Panc1 (cell line): ENCODE data around the gene PEX19. TPM values are rescaled to one million over a fixed set of nuclear protein-coding genes. Genes with fewer than 3 reads are reported as not detected.
"Not testable (repeated sequence)": the region's sequence is repeated elsewhere in the genome, so short reads cannot be mapped to it uniquely, and the experiment has no call there.

Experiments
- ATAC-seq: fragments of 200-7000 bp; cut with Tn5 transposase; 2 replicates; pipeline ENCODE4 v1.9.1; 2020; ENCODE audit warnings: mild to moderate bottlenecking, moderate library complexity
- BruUV-seq: library from RNA; stranded (reverse); fragments of 400-500 nt; replicated peaks from 2 replicates; lab custom pipeline; 2021; lab: Mats Ljungman, UMichigan
- CTCF ChIA-PET: fragments of 300-600 bp; sonication (Branson Sonifier 250); formaldehyde crosslinking; loops from one replicate; lab custom pipeline; 2022; ENCODE audit warnings: antibody characterized with exemption; lab: Charles Lee
- POLR2A ChIA-PET: fragments of 300-600 bp; sonication (Branson Sonifier 250); formaldehyde crosslinking; loops from one replicate; lab custom pipeline; 2022; ENCODE audit warnings: antibody characterized with exemption; lab: Charles Lee
- DNase-seq: peaks from one replicate; pipeline ENCODE4 v3.0.0-alpha.2; 2010; ENCODE audit warnings: low read depth, low spot score
- H3K27ac ChIP-seq: 2 replicates; pipeline ENCODE4 v1.5.1; 2011; ENCODE audit warnings: mild to moderate bottlenecking, low read length, inconsistent platforms
- H3K27me3 ChIP-seq: fragments of 200-500 bp; sonication (Bioruptor generic); 2 replicates; pipeline ENCODE4 v1.6.0; 2014; ENCODE audit warnings: low read length, inconsistent platforms; ENCODE audit not compliant: control insufficient read depth, insufficient read depth
- H3K36me3 ChIP-seq: fragments of 200-500 bp; sonication (Bioruptor generic); 2 replicates; pipeline ENCODE4 v1.5.1; 2014; ENCODE audit warnings: inconsistent platforms, mild to moderate bottlenecking, low read length, moderate library complexity; ENCODE audit not compliant: control insufficient read depth, insufficient read depth
- H3K4me1 ChIP-seq: 2 replicates; pipeline ENCODE4 v1.5.1; 2011; ENCODE audit warnings: inconsistent platforms, mild to moderate bottlenecking, low read length, moderate library complexity; ENCODE audit not compliant: control insufficient read depth, insufficient read depth
- H3K4me3 ChIP-seq, 2 experiments: 2 replicates each; pipeline ENCODE4 v1.5.1; 2011 to 2012; ENCODE audit warnings: low read depth in 2 of 2, low read length in 2 of 2, mild to moderate bottlenecking in 2 of 2, inconsistent platforms in 1 of 2, moderate library complexity in 1 of 2
- H3K9me3 ChIP-seq: fragments of 200-500 bp; sonication (Bioruptor generic); 2 replicates; pipeline ENCODE4 v1.5.1; 2014; ENCODE audit warnings: low read depth, mild to moderate bottlenecking, inconsistent platforms, low read length, moderate library complexity; ENCODE audit not compliant: control insufficient read depth, insufficient read depth
- POLR2AphosphoS5 ChIP-seq: IDR thresholded peaks from 2 replicates; pipeline ENCODE4 v1.6.1; 2012; ENCODE audit warnings: mild to moderate bottlenecking, low read depth, low read length, moderate library complexity
- REST ChIP-seq, 2 experiments: IDR thresholded peaks; 2 replicates each; pipeline ENCODE4 v1.6.1; 2011 to 2012; ENCODE audit warnings: low read depth in 2 of 2, control low read depth in 1 of 2, low read length in 1 of 2, mild to moderate bottlenecking in 1 of 2, moderate library complexity in 1 of 2; ENCODE audit not compliant: insufficient read depth in 1 of 2
- SIN3A ChIP-seq: IDR thresholded peaks from 2 replicates; pipeline ENCODE4 v1.6.1; 2012; ENCODE audit warnings: low read depth, mild to moderate bottlenecking, low read length, moderate library complexity, borderline replicate concordance; ENCODE audit not compliant: insufficient read depth
- TCF7L2 ChIP-seq: IDR thresholded peaks from 2 replicates; pipeline ENCODE4 v1.6.1; 2011; ENCODE audit warnings: mild to moderate bottlenecking, low read depth, low read length, inconsistent platforms
- in situ Hi-C: cut with HindIII; loops from 2 replicates; pipeline ENCODE4 v1.10.0; 2016; ENCODE audit warnings: low sequenced_read_pairs, low pct_unique_long_range_greater_than_20kb
- intact Hi-C: fragments of 100-400 bp; cut with micrococcal nuclease; formaldehyde crosslinking; loops from one replicate; pipeline ENCODE4 v1.10.0; 2022; ENCODE audit not compliant: unreplicated experiment
- total RNA-seq: library from RNA; stranded (reverse); gene quantifications from one replicate; pipeline ENCODE4 v1.2.1, GENCODE V29; 2021; ENCODE audit not compliant: unreplicated experiment
- TF ChIP-seq, protein P1 (sequence below): fragments of 450-650 bp; IDR thresholded peaks from 2 replicates; pipeline ENCODE4 v1.5.1; 2017; ENCODE audit warnings: mild to moderate bottlenecking

Gene PEX19
- total RNA-seq, 1 experiment from 2014 or later = 55.1 TPM

- no peak overlapping the region for H3K4me3 ChIP-seq
- in situ Hi-C loops (no loop called here), intact Hi-C loops (no loop called here)
- H3K36me3 ChIP-seq = peaks cover 34% of the 10 kb centered on the region
- TF ChIP-seq POLR2AphosphoS5 = no peak
- TF ChIP-seq, protein P1, sequence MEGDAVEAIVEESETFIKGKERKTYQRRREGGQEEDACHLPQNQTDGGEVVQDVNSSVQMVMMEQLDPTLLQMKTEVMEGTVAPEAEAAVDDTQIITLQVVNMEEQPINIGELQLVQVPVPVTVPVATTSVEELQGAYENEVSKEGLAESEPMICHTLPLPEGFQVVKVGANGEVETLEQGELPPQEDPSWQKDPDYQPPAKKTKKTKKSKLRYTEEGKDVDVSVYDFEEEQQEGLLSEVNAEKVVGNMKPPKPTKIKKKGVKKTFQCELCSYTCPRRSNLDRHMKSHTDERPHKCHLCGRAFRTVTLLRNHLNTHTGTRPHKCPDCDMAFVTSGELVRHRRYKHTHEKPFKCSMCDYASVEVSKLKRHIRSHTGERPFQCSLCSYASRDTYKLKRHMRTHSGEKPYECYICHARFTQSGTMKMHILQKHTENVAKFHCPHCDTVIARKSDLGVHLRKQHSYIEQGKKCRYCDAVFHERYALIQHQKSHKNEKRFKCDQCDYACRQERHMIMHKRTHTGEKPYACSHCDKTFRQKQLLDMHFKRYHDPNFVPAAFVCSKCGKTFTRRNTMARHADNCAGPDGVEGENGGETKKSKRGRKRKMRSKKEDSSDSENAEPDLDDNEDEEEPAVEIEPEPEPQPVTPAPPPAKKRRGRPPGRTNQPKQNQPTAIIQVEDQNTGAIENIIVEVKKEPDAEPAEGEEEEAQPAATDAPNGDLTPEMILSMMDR = no peak
- TF ChIP-seq TCF7L2 = no peak
- H3K4me1 ChIP-seq = no peaks in the 10 kb centered on the region
- CTCF ChIA-PET = no interaction called here
- POLR2A ChIA-PET = no interaction called here
- no peaks in the 10 kb centered on the region for H3K27me3 ChIP-seq
- H3K27ac ChIP-seq = no peak overlapping the region
- ATAC-seq (no peak), DNase-seq (no peak)
- BruUV-seq = no TSS peak
- H3K9me3 ChIP-seq = no peaks in the 10 kb centered on the region
These were observed 8.4 kb upstream of the PEX19 start for GRCh38 chr1:160293020-160293968.

DNA sequence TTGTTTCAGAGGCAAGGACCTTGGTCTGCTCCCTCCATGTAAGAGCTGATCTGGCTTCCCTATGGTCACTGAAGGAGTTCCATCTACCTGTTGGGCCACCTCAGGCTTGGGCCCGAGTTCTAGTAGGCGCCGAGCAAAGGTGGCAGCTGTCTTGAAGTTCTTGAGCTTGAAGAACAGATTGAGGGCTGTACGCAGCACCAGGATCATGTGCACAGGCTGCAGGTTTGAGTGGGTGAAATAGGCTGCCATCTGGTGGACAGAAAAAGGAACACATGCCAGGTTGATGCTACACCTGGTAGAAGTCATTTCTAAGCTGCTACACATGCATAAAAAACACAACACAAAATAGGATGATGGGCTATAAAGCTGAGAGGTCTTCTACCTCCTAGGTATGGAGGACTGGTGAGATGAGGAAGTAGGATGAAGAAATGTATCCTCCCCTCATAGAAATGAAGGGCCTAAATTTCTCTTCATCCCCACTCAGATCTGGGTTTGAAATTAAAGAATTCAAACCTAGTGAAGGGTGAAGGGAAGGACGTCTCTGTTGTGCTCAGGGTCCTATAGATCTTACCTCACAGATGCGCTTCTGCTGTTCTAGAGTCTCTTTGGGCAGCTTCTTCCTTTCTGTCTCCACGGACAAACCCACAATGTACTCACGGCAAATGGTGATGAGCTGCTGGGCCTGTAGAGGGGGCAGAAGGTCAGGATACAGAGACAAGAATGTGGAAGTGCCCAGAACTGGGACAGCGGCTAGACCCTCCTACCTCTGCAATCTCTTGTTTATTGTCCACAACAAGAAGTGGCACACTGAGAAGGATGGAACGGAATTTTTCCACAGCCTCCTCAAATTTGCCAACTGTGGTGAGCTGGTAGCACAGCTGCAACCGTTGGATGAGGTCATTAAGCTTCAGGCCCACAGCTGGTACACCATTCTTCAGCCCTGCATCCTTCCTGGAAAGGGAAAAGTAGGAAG lies 6.6 kb upstream of the PEX19 start:
- in situ Hi-C loops = no loop called here
- Histone ChIP-seq H3K27me3 (no peaks in the 10 kb centered on the region), H3K4me3 (no peak overlapping the region), H3K9me3 (no peaks in the 10 kb centered on the region), H3K27ac (no peak overlapping the region), H3K4me1 (no peaks in the 10 kb centered on the region), H3K36me3 (peaks cover 25% of the 10 kb centered on the region)
- ChIA-PET CTCF (interaction anchor here (0.5 to 1.8 kb wide), 14 partner anchors 12 to 861 kb away, joined by 3 to 13 read pairs (median 4); partner anchors contain the start of gene CASQ1), POLR2A (no interaction called here)
- ATAC-seq = peak; percentile 94
- no TSS peak for BruUV-seq
- intact Hi-C loops = loop anchor here (1.0 kb wide), 2 partner anchors 98 to 190 kb away; no protein-coding TSS in a partner anchor
- TF ChIP-seq, protein P1 = peak; percentile 89
- TF ChIP-seq POLR2AphosphoS5 (no peak), REST (IDR thresholded peaks at IDR 0.05; ENCODE audit: insufficient read depth in 1 of 2, low read depth in 2 of 2, low read length in 1 of 2) (no peak), SIN3A (no peak)
- peak; percentile 63 for DNase-seq

DNA sequence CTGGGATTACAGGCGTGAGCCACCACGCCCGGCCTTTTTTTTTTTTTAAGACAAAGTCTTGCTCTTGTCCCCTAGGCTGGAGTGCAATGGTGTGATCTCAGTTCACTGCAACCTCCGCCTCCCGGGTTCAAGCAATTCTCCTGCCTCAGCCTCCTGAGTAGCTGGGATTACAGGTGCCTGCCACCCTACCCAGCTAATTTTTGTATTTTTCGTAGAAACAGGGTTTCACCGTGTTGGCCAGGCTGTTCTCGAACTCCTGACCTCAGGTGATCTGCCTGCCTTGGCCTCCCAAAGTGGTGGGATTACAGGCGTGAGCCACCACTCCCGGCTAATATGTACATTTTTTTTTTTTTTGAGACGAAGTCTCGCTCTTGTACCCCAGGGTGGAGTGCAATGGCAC lies 2.8 kb upstream of the PEX19 start:
- intact Hi-C loops, DNase-seq, ATAC-seq, H3K4me1 ChIP-seq, H3K27me3 ChIP-seq, in situ Hi-C loops, H3K9me3 ChIP-seq, H3K36me3 ChIP-seq, H3K4me3 ChIP-seq, H3K27ac ChIP-seq, BruUV-seq: not testable (repeated sequence)
- CTCF ChIA-PET = interaction anchor here (0.7 to 0.9 kb wide), 2 partner anchors 36 to 56 kb away, joined by 3 read pairs; no protein-coding TSS in a partner anchor
- POLR2A ChIA-PET = interaction anchor here (0.6 to 0.7 kb wide), 2 partner anchors 39 to 88 kb away, joined by 4 to 5 read pairs; no protein-coding TSS in a partner anchor
